Activated CD8-positive, alpha-beta memory T cell treated with anti-CD3 and anti-CD28 coated beads, Interleukin-2, amount 50 U/mL, for 1 hour (primary cell): ENCODE measurements around the gene KCNK5.

Experiments
- DNase-seq: peaks from one replicate; pipeline ENCODE4 v3.0.0-alpha.2; 2020; ENCODE audit errors: extremely low read depth

Gene KCNK5

GRCh38 chr6:39215640-39216158, 13.6 kb downstream of the KCNK5 start:
- no peak for DNase-seq

GRCh38 chr6:39214846-39215639, 14.2 kb downstream of the KCNK5 start:
- no peak for DNase-seq

- no peak for DNase-seq
Observed at GRCh38 chr6:39214120-39214813, 15.0 kb downstream of the KCNK5 start.

- no peak for DNase-seq
Observed at GRCh38 chr6:39213195-39213920, 15.9 kb downstream of the KCNK5 start.

- no peak for DNase-seq
Observed at GRCh38 chr6:39211183-39211582, 18.1 kb downstream of the KCNK5 start.

- no peak for DNase-seq
Observed at GRCh38 chr6:39210450-39210849, 18.8 kb downstream of the KCNK5 start.

GRCh38 chr6:39209911-39210310, 19.4 kb downstream of the KCNK5 start:
- no peak for DNase-seq

- DNase-seq, result no peak
Observed at GRCh38 chr6:39209360-39209811, 19.9 kb downstream of the KCNK5 start.

- no peak for DNase-seq
Observed at GRCh38 chr6:39208223-39208739, 21.0 kb downstream of the KCNK5 start.

GRCh38 chr6:39207416-39208222, 21.7 kb downstream of the KCNK5 start:
- DNase-seq, result no peak

GRCh38 chr6:39206250-39206721, 23.0 kb downstream of the KCNK5 start:
- DNase-seq, result no peak

- no peak for DNase-seq
Observed at GRCh38 chr6:39204646-39205244, 24.5 kb downstream of the KCNK5 start.

- DNase-seq, result no peak
Observed at GRCh38 chr6:39204160-39204495, 25.1 kb downstream of the KCNK5 start.

- no peak for DNase-seq
Observed at GRCh38 chr6:39203436-39204159, 25.7 kb downstream of the KCNK5 start.

- no peak for DNase-seq
Observed at GRCh38 chr6:39202166-39202565, 27.1 kb downstream of the KCNK5 start.

- DNase-seq, result no peak
Observed at GRCh38 chr6:39200498-39201020, 28.7 kb downstream of the KCNK5 start.

GRCh38 chr6:39199976-39200375, 29.3 kb downstream of the KCNK5 start:
- DNase-seq, result no peak

- DNase-seq, result no peak
Observed at GRCh38 chr6:39199231-39199940, 29.9 kb downstream of the KCNK5 start.

- DNase-seq, result no peak
Observed at GRCh38 chr6:39198528-39198927, 30.7 kb downstream of the KCNK5 start.
